Muscle layer of duodenum (tissue), 2 donors: Measurements from ENCODE around the gene PSD2.

Experiments used
- H3K27ac ChIP-seq: one replicate; pipeline ENCODE4 v1.7.0; 2013; ENCODE audit warnings: mild to moderate bottlenecking, low read length
- H3K27me3 ChIP-seq: one replicate; pipeline ENCODE4 v1.7.0; 2013; ENCODE audit warnings: low read depth, mild to moderate bottlenecking, control low read depth, low read length
- H3K36me3 ChIP-seq, 2 donors: one replicate each; pipeline ENCODE4 v1.7.0; 2013; ENCODE audit warnings: low read length in 2 of 2, control low read depth in 1 of 2, mild to moderate bottlenecking in 1 of 2; ENCODE audit not compliant: insufficient read depth in 2 of 2, control insufficient read depth in 1 of 2
- H3K4me1 ChIP-seq, 2 donors: one replicate each; pipeline ENCODE4 v1.7.0; 2013; ENCODE audit warnings: low read length in 2 of 2, mild to moderate bottlenecking in 2 of 2, control low read depth in 1 of 2, moderate library complexity in 1 of 2; ENCODE audit not compliant: insufficient read depth in 2 of 2, control insufficient read depth in 1 of 2
- H3K4me3 ChIP-seq, 2 donors: one replicate each; pipeline ENCODE4 v1.7.0; 2013; ENCODE audit warnings: low read length in 2 of 2, low read depth in 1 of 2, mild to moderate bottlenecking in 1 of 2
- H3K9me3 ChIP-seq, 2 donors: one replicate each; pipeline ENCODE4 v1.7.0; 2013; ENCODE audit warnings: low read length in 2 of 2, control low read depth in 1 of 2, mild to moderate bottlenecking in 1 of 2; ENCODE audit not compliant: control insufficient read depth in 1 of 2
- donor health status: healthy.

The PSD2 gene

GRCh38 chr5:139893873-139894272 is 98.3 kb downstream of the PSD2 start:
- H3K36me3 ChIP-seq, result no peaks in the 10 kb centered on the region
- no peaks in the 10 kb centered on the region for H3K9me3 ChIP-seq
- peaks cover 9 to 15% of the 10 kb centered on the region in 2 donors for H3K4me1 ChIP-seq
- H3K27me3 ChIP-seq, result no peaks in the 10 kb centered on the region
- H3K27ac ChIP-seq, result no peak overlapping the region
- H3K4me3 ChIP-seq, result no peak overlapping the region
